Airway epithelial cell (primary cell): Measurements from ENCODE around the gene GHDC. TPM values are rescaled to one million over a fixed set of nuclear protein-coding genes. Genes with fewer than 3 reads are reported as not detected.

Experiments used
- total RNA-seq: library from RNA; depleted of rRNA; stranded (reverse); fragments of >200 nt; gene quantifications from 2 replicates; pipeline ENCODE4 v1.2.3, GENCODE V29; 2015

Gene GHDC, protein sequence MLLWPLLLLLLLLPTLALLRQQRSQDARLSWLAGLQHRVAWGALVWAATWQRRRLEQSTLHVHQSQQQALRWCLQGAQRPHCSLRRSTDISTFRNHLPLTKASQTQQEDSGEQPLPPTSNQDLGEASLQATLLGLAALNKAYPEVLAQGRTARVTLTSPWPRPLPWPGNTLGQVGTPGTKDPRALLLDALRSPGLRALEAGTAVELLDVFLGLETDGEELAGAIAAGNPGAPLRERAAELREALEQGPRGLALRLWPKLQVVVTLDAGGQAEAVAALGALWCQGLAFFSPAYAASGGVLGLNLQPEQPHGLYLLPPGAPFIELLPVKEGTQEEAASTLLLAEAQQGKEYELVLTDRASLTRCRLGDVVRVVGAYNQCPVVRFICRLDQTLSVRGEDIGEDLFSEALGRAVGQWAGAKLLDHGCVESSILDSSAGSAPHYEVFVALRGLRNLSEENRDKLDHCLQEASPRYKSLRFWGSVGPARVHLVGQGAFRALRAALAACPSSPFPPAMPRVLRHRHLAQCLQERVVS
- 8.3 and 18.2 TPM in 2 replicates for total RNA-seq

DNA sequence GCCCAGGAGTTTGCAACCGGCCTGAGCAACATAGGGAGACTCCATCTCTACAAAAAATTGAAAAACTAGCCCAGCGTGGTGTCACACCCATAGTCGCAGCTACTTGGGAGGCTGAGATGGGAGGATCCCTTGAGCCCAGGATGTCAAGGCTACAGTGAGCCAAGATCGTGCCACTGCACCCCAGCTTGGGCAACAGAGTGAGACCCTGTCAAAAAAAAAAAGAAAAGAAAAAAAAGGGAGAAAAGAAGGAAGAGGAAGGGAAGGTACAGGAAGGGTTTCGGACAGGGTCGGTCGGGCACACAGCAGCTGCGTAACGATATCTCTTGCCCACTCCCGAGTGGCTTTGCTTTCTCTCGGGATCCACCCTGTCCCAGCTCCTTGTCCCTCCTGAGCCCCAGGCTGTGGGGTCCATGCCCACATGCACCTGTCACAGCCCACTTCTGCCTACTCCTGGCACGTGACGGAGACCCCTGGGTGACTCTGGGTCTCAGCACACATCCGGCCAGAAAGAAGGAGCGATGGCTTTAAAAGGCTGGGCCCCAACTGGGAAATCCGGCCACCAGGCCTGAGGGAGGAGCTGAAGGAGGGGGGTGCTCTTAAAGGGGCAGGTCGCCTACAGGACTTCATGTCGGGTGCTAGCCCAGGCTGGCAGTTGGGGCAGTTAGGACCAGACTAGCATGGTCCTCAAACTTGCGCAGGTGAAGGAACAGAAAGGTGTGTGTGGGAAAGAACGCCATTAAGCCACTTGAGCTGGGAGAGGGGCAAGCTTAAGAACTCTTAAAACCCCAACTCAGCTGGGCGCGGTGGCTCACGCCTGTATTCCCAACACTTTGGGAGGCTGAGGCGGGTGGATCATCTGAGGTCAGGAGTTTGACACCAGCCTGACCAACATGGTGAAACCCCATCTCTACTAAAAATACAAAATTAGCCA lies at the start of gene GHDC:
GHDC (minus strand) TSS at position 526 of the 931 bp plus-strand sequence. CDS start 913 bp downstream, outside the sequence.

DNA sequence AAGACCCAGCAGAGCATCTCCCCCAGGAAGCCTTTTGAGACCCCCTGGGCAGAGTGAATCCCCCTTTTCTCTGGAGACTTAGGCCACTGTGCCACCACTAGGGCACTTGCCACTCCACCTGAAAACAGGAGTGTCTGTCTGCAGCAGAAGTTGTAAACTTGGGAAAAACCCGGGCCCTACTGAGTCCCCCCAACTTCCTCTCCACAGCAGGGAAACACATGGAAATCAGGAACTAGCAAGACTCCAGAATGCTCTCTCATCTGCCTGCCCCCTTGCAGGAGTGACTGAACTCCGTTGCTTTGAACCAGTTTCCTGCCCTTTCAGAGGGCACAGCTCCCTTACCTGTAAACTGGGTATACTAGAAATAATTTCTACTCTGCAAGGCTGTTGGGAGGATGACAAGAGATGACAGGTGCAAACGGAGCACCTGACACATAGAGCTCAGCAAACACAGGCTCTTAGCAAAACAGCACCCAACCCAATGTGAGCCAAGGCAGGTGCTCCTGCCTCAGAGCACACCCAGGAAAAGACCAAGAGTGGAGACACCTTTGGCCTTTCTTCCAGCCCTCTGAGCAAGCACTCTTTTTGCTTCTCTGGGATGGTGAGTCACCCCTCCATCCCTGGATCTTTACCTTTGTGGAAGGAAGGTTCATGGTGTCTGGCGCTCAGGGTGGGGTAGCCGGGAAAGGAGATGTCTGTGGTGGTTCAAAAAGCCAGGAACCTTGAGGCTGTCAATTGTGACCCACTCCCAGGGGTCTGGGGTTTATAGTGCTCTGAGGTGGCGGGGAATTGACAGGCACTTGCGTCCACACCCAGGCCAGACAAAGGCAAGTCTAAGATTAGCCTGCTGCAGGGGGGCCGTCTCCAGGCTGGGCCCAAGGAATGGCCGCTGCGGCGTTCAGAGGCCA lies 9.3 kb downstream of the GHDC start, which contains the start of gene HCRT:
HCRT (minus strand) TSS at position 740 of the 908 bp plus-strand sequence; CDS start at position 653, 87 bp downstream.

DNA sequence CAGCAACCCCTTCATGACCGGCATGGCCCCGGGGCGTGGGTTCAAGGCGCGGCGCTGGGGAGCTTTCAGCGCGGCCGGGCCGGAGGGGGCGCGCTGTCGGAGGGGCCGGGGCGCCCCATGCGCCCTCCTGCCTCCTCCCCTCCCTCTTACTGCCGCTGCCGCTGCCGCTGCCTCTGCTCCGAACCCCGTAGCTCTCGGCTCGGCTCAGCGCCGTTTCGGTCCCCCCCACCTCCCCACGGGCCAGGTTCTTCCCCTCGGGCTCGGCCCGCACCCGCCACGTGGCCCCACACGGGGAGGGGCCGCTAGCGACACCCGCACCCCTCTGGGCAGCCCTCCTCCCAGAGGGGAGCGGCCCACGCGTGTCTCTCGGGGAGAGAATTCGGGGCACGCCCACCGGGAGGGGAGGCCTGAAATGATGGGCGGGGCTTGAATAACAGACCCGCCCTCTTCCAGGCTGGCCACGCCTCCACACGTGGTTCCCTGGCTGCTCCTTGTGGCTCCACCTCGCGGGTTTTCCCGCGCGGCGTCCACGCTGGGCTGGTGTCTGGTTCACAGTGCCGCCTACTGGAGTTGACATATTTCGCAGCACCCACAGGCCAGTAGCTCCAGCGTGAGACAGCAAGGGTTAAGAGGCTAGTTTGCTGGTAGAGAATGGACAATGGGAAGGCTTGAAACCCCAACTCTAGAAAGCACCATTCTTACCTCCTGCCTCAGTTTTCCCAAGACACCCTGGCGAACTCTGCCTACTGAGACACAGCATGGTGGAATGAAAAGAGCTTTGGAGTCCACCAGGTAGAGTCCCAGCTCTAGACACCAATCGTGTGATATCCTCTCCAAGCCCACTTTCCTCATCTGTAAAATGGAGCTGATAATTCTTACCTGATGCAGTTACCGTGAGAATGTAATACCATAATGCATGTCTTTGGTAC lies 13.1 kb downstream of the GHDC start, which contains the start of gene KCNH4:
KCNH4 (minus strand) TSS at position 221 of the 929 bp plus-strand sequence; CDS start at position 24, 197 bp downstream.

Other genes starting within 250 kb of the GHDC start
- gene CNP, start 227.7 kb downstream of the GHDC start, total RNA-seq = 52.0 and 62.0 TPM in 2 replicates
- gene DNAJC7, start 177.1 kb downstream of the GHDC start, total RNA-seq = 64.3 TPM in 2 replicates
- gene NKIRAS2, start 174.4 kb downstream of the GHDC start, total RNA-seq = 36.9 and 56.0 TPM in 2 replicates
- gene C17orf113, start 143.9 kb downstream of the GHDC start, total RNA-seq = 0.28 and 0.74 TPM in 2 replicates
- 0.14 TPM in 1 of 2 replicates, not detected in the other for gene ZNF385C, start 96.0 kb downstream of the GHDC start, total RNA-seq
- gene DHX58, start 81.8 kb downstream of the GHDC start, total RNA-seq = 3.6 and 6.1 TPM in 2 replicates
- 11.4 and 18.2 TPM in 2 replicates for gene KAT2A, start 73.1 kb downstream of the GHDC start, total RNA-seq
- not detected in 2 replicates for gene HSPB9, start 71.7 kb downstream of the GHDC start, total RNA-seq
- 85.7 and 109 TPM in 2 replicates for gene RAB5C, start 39.5 kb downstream of the GHDC start, total RNA-seq
- not detected in 2 replicates for gene KCNH4, start 13.4 kb downstream of the GHDC start, total RNA-seq
- not detected in 2 replicates for gene HCRT, start 9.0 kb downstream of the GHDC start, total RNA-seq
- gene STAT5B, start 81.9 kb upstream of the GHDC start, total RNA-seq = 12.5 and 17.1 TPM in 2 replicates
- 0.88 and 1.6 TPM in 2 replicates for gene STAT5A, start 94.0 kb upstream of the GHDC start, total RNA-seq
- gene STAT3, start 193.9 kb upstream of the GHDC start, total RNA-seq = 53.4 and 72.6 TPM in 2 replicates
- 230 and 255 TPM in 2 replicates for gene CAVIN1, start 228.8 kb upstream of the GHDC start, total RNA-seq